NCI-H2029 (cell line): Measurements from ENCODE around the gene ANKRD42.
"Not testable (repeated sequence)": the region's sequence is repeated elsewhere in the genome, so short reads cannot be mapped to it uniquely, and the experiment has no call there.

Experiments
- DNase-seq: peaks from one replicate; lab custom pipeline; 2025; lab: John Stamatoyannopoulos, UW

The ANKRD42 gene

DNA sequence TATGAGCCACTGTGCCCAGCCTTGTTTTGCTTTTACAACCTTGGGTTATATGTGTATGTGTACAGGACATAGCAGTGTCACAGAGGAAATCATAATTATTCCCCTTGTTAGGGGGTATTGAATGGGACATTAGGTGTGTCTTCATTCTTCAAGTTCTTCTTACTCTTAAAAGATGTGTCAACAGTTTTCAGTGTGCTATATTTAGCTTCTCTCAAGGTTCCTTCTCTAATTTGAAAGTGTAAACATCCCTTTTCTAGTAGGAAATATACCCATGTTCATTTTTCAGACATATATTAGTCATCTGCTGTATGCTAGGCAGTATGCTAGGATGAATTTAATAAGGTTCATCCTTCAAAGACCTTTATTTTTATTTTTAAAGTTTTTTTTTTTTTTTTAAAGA, 19.5 kb upstream of the ANKRD42 start:
- DNase-seq, result no peak

DNA sequence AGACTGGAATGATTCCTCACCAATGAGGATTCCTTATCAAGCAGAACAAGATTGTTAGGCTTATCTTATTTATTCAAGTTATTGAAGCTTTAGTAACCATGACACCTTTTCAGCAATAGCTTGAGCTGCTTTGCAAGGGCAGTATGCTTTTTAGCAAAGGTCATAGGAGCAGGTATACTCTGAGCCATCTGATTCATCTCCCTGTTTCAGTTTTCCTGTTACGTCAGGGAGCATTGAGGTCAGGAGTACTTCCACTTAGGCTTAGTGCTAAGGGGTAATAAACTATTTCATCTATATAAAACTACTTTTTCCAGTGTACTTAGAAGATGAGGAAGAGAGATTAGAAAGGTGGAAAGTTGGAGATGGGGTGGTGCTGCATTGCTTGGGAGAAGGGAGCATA, 17.7 kb upstream of the ANKRD42 start:
- no peak for DNase-seq

DNA sequence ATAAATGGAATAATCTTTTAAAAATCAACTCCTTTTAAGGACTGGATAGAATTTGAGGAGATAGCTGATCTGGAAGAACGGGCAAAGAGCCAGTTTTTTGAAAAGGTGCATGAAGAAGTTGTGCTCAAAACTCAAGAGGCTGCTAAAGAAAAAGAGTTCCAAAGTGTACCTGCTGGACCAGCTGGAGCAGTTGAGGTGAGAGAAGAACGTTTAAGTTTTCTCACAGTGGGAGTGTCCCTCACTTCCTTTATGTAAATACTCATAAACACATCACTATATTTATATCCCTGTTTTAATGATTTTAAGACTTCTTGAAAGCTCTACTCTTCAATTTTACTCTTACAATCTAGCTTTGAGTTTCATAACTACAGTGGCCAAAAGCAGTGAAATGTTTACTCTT, 11.7 kb upstream of the ANKRD42 start:
- no peak for DNase-seq

DNA sequence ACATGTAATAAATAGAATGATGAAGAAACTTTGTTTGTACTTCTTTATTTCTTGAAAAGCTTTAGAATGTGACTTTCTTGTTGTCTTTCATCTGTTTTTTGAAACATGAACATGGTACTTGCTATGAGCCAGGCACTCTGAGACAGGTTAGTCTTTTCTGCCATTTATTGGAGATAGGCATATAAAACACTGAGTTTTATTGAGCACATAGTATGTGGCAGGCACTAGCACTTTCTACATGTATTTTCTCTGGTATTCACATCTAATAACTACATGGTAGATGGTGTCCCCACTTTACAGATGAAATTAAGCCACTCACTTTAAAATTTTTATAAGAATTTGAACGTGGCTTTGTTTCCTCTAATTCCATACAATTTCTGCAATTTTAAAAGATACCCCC, 7.7 kb upstream of the ANKRD42 start:
- DNase-seq, result no peak

DNA sequence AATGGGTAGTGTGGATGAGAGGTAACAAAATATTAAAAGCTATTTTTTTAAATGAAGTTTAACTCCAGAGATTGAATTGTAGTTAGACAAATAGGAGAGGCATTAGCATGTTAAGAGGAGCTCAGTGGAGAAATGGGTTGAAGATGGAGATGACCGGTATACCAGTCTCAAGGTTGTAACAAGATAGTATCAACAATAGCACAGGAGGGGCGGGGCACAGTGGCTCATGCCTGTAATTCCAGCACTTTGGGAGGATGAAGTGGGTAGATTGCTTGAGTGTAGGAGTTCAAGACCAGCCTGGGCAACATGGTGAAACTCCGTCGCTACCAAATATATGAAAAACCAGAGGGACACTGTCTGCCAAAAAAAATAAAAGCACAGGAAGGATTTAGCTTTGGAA, 6.0 kb upstream of the ANKRD42 start:
- DNase-seq, result no peak

DNA sequence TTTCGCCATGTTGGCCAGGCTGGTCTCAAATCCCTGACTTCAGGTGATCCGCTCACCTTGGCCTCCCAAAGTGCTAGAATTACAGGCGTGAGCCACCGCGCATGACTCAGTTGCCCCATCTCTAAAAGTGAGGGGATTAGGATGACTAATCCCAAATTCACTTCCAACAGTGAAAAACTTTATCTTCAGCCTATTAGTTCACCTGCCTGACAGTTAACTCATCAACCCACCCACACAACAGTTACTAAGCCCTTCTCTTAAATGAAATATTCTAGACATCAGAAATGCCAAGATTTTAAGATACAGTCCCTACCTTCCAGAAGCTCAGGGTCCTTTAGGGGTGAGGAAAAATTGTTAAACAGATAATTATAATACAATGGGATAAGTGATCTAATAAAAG, 2.0 kb upstream of the ANKRD42 start:
- DNase-seq, result no peak

DNA sequence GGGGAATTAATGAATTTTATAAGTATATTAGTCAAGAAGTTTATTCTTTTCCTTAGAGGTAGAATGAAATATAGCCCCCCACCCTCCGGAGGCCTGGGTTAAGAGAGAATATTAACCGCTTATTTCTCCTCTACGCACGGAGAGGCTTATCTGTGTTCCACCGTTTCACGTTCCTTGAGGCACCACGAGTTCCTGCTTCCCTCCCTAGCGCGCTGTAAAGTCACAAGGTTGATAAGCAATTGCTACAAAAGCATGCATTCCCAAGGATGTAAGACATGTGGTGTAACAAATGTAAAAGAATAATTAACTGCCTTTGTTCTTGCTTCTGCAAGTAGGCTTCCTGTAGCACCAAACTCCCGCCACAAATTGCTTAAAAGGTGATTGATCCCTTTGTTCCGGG, 1.5 kb upstream of the ANKRD42 start:
- no peak for DNase-seq

DNA sequence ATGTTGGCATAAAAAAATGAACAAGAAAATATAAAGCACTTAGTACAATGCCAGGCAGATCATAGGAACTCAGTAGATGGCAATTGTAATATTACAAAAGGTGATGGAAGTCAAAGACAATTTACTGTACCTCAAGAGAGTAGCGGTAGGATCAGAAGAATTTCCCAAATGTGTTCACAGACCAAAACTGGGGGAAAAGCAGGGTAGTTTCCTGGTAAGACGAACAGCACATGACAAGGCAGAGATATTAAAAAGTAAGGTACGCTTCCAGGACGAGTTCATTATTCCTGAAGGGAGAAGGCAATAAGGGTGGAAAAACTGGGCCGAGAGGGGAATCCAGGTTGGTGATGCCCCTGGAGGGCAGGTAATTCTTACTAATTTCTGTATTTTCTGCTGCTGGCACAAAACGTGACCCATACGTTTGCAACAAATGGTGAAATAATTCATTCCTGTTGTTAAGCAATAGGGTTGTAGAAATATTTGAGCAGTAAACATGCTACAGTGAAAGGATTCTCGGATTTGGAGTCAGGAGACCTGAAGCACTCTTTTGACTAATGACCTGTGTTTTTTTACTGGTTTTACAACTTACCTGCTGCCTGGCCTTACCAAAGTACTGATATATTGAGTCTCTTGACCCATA, 786 bp upstream of the ANKRD42 start:
- no peak for DNase-seq

DNA sequence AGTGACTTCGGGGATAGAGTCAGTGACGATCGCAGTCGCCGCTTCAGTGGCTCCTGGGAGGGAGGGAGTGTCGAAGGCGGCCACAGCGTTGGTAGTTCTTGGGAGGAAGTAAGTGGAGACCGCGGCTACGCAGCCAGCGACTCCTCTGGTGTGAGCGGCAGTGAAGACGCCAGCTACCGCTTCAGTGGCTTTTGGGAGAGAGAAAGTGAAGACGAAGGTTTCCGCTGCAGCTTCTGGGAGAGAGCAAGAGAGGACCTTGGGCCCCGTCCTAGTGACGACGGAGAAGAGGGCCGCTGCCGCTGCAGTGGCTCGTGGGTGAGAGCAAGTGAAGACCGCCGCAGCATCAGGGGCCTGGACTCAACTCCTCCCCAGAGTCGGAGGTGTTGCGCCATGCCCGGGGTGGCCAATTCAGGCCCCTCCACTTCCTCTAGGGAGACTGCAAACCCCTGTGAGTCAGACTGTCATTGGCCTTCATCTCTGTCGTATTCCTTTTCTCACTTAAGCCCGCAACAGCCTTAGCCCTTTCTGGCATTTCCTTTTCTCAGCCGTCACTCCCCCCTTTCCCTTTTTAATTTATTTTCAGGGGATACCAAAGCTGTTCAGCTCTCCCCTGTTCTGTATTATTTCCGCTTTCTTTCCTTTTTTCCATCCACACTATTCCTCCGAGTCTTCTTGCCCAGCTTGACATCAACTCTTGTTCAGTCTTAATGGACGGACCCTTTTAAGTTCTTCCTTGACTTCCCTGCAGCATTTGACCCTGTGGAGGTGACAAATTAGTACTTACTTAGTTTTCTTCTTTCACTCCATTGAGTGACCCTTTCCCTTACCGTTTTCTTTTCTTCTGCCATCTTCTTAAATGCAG, 1.0 kb downstream of the ANKRD42 start:
- no peak for DNase-seq

DNA sequence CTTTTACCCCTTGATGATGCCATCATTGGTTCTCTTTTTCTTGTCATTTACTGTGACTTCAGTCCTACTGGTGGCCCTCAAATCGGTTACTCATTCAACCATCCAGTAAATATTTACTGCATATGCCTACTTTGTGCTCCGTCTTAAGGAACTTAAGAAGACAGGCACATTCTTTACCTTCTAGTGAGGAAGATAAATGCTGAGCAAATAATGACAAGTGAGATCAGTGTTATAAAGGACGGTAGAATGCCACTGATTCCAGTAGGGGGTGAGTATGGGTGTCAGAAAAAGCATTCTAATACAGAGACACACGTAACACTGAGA, 1.6 kb downstream of the ANKRD42 start:
- no peak for DNase-seq

DNA sequence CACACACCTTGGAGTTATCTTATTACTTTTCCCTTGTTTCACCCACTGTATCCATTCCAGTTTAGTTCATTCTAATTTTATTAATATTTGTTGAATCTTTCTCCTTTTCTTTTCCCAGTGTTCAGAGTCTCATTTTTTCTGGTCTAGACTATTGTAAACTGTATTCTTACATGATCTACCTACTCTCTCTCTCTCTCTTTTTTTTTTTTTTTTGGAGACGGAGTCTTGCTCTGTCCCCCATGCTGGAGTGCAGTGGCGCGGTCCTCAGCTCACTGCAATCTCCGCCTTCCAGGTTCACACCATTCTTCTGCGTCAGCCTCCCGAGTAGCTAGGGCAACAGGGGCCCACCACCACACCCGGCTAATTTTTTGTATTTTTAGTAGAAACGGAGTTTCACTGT, 2.1 kb downstream of the ANKRD42 start:
- DNase-seq, result no peak

DNA sequence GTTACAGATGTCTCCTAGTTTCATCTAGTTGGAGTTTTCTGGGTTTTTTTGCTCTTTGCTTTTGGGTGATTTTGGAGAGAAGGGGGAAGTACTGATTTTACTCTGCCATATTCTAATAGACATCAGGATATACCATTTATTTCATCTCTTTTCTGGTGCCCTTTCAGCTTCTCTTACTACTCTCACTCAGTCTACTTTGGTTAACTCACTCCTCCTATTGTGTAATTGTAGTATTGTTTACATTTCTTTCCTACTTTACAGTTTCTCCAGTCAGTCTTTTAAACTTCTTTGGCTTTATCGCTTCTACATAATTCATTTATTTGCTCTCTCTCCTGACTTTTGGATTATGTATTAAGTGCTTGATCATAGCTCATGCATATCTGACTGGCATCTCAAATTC, 6.5 kb downstream of the ANKRD42 start:
- no peak for DNase-seq

DNA sequence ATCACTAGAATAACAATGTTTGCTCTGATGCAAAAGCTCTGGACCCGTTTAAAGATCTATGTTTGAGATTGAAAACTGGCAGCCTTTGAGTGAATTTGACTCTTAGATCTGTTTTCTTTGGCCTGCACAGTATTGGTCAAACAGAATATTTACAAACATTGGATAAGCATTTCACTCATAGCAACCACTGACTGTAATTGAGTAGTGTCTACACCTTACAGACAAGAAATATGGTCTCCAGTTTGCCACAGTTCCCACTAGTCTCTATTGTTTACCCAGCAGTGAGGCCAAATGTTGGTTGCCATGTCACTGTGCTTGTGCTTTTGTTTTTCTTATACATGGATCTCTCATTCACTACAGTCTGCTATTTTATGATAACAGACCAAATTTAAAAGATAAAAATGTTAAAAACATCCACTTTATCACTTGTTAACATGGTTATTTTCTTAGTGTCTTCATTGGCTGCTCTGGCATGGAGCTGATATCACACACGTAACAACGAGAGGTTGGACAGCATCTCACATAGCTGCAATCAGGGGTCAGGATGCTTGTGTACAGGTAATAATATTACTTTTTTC, 12.2 kb downstream of the ANKRD42 start:
- DNase-seq, result no peak

DNA sequence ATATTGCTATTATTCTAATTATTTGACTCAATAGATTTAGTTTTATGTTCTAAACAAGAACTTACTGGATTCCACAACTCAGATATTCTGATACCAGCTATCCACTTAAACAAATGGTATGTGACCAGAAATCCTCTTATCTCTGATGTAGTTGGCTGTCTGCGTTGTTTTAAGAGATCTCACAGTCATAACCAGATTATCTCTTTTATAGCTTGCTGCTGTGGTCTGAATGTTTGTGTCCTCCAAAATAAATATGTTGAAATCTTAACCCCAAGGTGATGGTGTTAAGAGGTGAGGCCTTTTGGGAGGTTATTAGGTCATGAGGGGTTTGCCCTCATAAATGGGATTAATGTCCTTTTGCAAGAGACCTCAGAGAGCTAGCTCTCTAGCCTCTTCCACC, 12.7 kb downstream of the ANKRD42 start:
- no peak for DNase-seq

DNA sequence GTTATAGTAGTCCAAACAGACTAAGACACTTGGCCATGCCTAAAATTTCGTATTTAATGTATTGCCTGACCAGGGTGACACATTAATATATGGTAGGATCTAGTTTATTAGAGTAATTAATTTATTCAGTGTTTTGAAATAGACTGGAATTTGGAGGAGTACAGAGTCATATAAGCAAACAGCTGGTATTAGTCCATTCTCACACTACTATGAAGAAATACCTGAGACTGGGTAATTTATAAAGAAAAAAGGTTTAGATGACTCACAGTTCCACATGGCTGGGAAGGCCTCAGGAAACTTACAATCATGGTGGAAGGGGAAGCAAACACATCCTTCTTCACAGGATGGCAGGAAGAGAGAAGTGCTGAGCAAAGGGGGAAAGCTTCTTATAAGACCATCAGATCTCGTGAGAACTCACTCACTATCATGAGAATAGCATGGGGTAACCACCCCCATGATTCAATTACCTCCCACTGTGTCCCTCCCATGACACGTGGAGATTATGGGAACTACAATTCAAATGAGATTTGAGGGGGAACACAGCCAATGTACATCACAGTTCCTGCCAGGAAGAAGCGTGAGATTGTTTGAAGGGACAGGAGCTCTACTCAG, 13.4 kb downstream of the ANKRD42 start:
- not testable (repeated sequence) for DNase-seq

DNA sequence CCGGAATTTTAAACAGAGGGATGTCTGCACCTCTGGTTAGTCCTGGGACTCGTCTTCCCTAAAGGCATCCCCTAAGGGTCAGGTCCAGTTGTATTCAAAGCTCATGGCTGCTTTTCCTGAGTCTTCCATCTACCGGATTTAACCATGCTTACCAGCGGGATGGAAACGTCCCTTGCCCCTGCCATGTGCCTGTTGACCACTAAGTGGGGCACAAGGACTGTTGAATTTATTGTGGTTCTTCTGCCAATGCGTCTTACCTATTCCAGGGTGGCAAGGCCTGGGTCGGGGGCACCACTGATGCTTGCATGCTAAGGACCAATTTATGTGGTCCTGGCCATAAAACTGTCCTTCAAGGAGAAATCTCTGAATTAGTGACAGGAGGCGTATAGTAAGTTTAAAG, 25.6 kb downstream of the ANKRD42 start:
- no peak for DNase-seq

DNA sequence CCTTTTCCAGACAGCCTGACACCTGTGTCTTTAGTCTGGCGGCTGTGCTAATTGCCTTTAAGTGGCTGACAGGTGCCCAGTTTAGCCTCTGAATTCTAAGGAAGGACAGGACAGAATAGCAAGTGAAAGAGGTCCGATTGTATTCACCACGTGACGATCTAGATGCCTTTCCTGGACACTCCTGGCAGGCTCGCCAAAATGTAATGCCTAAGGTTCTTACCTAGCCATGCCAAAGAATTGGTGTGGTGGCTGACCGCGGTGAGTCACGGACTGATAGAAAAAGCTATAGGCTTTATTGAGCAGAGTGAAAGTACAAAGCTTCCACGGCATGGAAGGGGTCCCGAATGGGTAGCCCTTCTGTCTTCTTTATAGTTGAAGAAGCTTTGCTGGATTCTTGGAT, 26.7 kb downstream of the ANKRD42 start:
- peak; percentile 34 for DNase-seq

DNA sequence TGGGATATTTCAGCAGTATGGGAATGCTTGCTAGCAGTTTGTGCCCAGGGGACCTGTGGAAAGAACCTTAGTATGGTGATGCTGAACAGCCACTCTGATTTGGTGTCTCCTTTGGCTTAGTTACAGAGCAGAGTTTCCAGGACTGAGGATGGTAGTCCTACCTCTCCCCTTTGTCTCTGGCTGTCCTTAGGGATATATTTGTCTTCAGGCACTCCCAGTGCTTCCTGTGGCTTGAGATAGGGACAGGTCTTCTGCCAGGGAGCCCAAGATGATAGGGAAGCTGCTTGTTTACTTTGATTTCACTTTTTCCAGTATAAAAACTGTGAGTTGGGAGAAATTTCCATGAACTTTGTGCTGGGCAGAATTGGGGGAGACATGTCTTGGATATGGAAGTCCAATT, 28.2 kb downstream of the ANKRD42 start:
- DNase-seq, result no peak

DNA sequence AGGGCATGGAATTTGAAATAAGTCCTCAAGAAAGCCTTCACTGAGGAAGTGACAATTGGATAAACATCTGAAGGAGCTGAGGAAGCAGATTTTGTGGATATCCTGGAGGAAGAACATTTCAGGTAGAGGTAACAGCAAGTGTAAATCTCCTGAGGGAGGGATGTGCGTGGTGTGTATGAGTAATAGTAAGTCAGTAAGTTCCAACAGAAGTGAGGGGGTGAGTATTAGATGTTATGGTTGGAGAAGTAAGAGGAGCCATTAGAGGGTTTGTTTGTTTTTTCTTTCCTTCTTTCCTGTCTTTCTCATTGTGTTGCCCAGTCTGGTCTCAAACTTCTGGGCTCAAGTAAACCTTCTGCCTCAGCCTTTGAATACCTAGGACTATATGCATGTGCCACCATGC, 29.0 kb downstream of the ANKRD42 start:
- DNase-seq, result no peak

DNA sequence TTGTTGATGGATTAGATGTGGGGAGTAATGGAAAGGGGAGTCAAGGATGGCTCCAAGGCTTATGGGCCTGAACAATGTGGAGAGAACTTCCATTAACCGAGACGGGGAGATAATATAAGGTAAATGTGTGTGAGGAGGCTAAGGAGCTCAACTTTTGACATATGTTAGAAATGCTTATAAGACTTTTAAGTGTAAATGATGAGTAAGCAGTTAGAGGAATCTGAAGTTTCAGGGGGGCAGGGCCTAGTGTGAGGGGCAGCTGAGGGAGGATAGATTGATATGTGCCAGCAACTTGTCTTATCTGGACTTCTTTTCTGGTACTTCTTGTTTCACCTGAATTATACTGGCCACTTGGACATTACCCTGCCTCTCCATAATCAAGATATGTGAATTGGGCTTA, 29.9 kb downstream of the ANKRD42 start:
- no peak for DNase-seq

DNA sequence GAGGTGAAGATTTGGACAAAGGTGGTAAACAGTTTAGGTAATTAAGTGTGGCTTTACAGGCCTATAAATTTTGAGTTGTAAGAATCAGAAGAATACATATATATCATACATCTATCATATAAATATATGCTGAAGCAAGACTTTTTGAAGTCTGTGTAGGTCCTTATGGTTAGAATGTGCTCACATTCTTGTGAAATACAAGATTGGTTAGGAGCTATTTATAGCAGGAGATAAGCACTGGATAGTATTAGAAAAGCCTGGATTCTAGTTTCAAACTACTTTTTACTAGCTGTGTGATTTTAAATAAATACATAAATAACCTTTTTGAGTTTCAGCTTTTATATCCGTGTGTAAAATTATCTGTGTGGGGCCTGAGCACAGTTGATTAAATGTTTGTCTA, 42.3 kb downstream of the ANKRD42 start:
- DNase-seq, result no peak

DNA sequence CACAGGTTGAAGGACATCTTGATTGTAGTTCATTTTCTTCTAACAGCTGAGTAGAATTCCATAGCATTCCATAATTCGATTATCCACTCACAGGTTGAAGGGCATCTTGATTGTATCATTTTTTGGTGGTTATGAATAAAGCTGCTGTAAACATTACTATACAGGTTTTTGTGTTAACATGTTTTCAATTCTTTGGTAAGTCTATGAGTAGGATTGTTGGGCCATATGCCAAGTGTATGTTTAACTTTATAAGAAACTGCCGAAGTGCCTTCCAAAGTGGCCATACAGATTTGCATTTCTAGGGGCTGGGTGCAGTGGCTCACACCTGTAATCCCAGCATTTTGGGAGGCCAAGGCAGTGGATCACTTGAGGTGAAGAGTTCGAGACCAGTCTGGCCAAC, 44.6 kb downstream of the ANKRD42 start:
- DNase-seq, result no peak

DNA sequence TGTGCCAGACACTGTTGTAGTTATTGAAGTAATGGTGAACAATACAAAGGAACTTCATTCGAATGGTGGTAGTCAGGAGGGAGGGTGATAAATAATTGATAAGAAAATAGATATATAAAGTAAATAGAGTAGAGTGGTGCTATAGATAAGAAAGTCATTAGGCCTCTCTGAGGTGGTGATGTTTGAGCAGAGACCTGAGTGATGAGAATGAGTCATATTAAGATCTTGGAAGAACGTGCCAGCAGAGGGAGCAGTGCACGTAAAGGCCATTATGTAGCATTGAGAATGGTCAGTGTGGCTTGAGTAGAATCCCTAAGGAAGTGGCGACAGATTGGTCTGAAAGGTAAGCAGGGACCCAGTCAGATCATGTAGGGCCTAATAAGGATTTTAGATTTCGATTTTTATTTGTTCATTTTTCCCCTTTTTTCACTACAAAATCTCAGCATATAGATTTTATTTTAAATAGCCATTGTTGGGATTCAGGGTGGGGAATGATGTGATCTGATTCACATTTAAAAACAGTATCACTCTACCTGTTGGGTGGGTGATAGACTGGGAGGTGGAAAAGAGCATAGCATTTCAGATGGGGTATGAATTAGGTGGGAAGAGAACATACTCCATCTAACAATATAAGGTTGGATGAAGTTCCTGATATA, 47.9 kb downstream of the ANKRD42 start:
- DNase-seq, result no peak
